K562 (cell line): ENCODE results near the gene ASIC3. TPM values are rescaled to one million over a fixed set of nuclear protein-coding genes. Genes with fewer than 3 reads are reported as not detected.

Experiments used
- BMI1 ChIP-seq: fragments of 150-350 bp; IDR thresholded peaks from 2 replicates; pipeline ENCODE4 v1.6.1; 2014; ENCODE audit warnings: low read length
- BRD4 ChIP-seq: fragments of 200-600 bp; sonication (generic); IDR thresholded peaks from 2 replicates; pipeline ENCODE4 v1.6.1; 2017; ENCODE audit warnings: inconsistent platforms
- CHD2 ChIP-seq: IDR thresholded peaks from 2 replicates; pipeline ENCODE4 v1.6.1; 2011; ENCODE audit warnings: low read depth, low read length
- CHD7 ChIP-seq: fragments of 200-600 bp; sonication (generic); IDR thresholded peaks from one replicate; pipeline ENCODE4 v1.6.1; 2012; ENCODE audit warnings: mild to moderate bottlenecking, low read depth, low read length, inconsistent platforms
- GTF2F1 ChIP-seq: IDR thresholded peaks from 2 replicates; pipeline ENCODE4 v1.6.1; 2011; ENCODE audit warnings: low read depth, low read length, improper control_type of control experiment
- HDAC2 ChIP-seq: fragments of 450-650 bp; IDR thresholded peaks from 2 replicates; pipeline ENCODE4 v1.6.1; 2016; ENCODE audit warnings: mild to moderate bottlenecking
- KLF1 ChIP-seq: fragments of 450-650 bp; IDR thresholded peaks from 2 replicates; pipeline ENCODE4 v1.6.1; 2016; ENCODE audit warnings: missing genetic modification characterization, missing compliant biosample characterization
- NCOA6 ChIP-seq: fragments of 450-650 bp; IDR thresholded peaks from 2 replicates; pipeline ENCODE4 v1.6.1; 2017; ENCODE audit warnings: mild to moderate bottlenecking
- TAL1 ChIP-seq: fragments of 450-650 bp; IDR thresholded peaks from 2 replicates; pipeline ENCODE4 v1.6.1; 2016; ENCODE audit warnings: mild to moderate bottlenecking
- THRAP3 ChIP-seq: fragments of 450-650 bp; IDR thresholded peaks from 2 replicates; pipeline ENCODE4 v1.6.1; 2016; ENCODE audit warnings: mild to moderate bottlenecking, inconsistent platforms, borderline replicate concordance
- polyA plus RNA-seq, 8 experiments: library from polyadenylated mRNA; depleted of rRNA in 4 of 8; stranded (reverse) in 5 of 8; unstranded in 3 of 8; fragments of >200 nt; fragmentation: Nextera tagmentation in 2 of 8; fragmentation: Illumina TruSeq in 1 of 8; extraction: Ambion mirVana in 2 of 8; extraction: Trizol in 1 of 8; gene quantifications; 2 replicates each; pipeline versions ENCODE4 v1.2.1 to v1.2.3, GENCODE V29; 2011 to 2014; ENCODE audit warnings: inconsistent platforms in 1 of 8, missing spikeins in 1 of 8
- total RNA-seq, 7 experiments: library from RNA; depleted of rRNA in 6 of 7; stranded (reverse); fragments of >200 nt in 6 of 7; fragmentation: Illumina TruSeq in 2 of 7; extraction: Trizol in 2 of 7; gene quantifications; 2 replicates each; pipeline versions ENCODE4 v1.2.1 to v1.2.3, GENCODE V29; 2011 to 2021; ENCODE audit warnings: low replicate concordance in 1 of 7
- TF ChIP-seq, protein P1 (sequence below): fragments of 450-650 bp; IDR thresholded peaks from 2 replicates; pipeline ENCODE4 v1.7.0; 2016; ENCODE audit warnings: borderline replicate concordance
- TF ChIP-seq, protein P2 (sequence below), 2 experiments: IDR thresholded peaks; 2 replicates each; pipeline ENCODE4 v1.6.1; 2012; ENCODE audit warnings: improper control_type of control experiment in 2 of 2, low read depth in 2 of 2, low read length in 2 of 2, borderline replicate concordance in 1 of 2

Gene ASIC3
- total and polyA plus RNA-seq, 9 of the 15 experiments (the other 6 are each of a cell fraction or from before 2014, with no cell fraction given), result 0.11 to 5.0 (median 0.87) TPM

DNA sequence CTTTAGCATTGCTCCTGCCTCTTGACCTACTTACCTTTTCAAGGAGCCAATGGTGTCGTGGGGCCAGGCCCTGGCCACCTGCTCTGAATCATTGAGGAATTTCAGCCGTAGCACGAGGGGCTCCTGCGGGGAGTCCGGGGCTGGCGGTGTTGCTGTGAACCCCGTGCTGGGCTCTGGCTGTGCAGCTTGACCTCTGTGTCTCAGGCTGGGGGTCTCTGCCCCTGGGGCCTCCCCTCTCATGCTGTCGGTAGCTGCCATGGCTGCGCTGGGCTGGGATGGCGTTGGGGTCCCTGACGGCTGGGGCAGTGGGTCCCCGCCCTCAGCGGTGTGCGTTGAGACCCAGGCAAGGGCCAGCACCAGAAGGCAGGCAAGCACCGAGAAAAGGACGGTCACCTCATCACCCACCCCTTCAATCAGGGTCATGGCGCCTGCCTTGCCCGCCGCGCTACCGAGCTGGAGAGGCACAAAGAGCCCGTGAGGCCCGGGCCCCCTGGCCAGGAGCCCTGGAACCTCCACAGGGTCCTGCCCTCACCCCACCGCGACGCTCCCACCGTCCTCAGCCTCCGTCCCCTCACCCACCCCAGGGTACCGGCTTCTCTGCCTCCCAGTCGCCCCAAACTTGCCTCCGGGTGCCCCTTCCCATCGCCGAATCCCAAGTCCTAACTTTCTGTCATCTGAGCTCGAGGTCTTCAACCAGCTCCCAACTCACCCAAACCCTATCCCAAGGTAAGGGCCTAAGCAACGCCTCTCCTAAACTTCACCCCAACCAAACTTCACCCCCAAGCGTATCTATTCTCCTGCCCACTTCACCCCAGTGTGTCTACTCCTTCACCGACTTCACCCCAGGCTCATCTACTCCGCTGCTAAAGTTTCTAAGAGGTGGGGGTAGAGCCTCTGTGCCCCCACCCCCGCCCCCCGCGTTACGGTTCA is 34.1 kb downstream of the ASIC3 start (continued):
- TF ChIP-seq CHD7, result no peak
- TF ChIP-seq TAL1, result no peak
- TF ChIP-seq THRAP3, result 0 out of 2 replicates have a peak, but pooled peaks have one; percentile 60
- TF ChIP-seq BMI1, result no peak
- no peak for TF ChIP-seq CHD2
- no peak for TF ChIP-seq KLF1 (tag)
- no peak for TF ChIP-seq GTF2F1
- peak; percentile 63; the same call in 1 of the 2 replicates for TF ChIP-seq HDAC2
- no peak for TF ChIP-seq NCOA6
- TF ChIP-seq, protein P1, sequence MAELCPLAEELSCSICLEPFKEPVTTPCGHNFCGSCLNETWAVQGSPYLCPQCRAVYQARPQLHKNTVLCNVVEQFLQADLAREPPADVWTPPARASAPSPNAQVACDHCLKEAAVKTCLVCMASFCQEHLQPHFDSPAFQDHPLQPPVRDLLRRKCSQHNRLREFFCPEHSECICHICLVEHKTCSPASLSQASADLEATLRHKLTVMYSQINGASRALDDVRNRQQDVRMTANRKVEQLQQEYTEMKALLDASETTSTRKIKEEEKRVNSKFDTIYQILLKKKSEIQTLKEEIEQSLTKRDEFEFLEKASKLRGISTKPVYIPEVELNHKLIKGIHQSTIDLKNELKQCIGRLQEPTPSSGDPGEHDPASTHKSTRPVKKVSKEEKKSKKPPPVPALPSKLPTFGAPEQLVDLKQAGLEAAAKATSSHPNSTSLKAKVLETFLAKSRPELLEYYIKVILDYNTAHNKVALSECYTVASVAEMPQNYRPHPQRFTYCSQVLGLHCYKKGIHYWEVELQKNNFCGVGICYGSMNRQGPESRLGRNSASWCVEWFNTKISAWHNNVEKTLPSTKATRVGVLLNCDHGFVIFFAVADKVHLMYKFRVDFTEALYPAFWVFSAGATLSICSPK, result peak; percentile 87; the same call in 1 of the 2 replicates
- 0 out of 2 replicates have a peak, but pooled peaks have one; percentile 20 for TF ChIP-seq BRD4
- TF ChIP-seq, protein P2, sequence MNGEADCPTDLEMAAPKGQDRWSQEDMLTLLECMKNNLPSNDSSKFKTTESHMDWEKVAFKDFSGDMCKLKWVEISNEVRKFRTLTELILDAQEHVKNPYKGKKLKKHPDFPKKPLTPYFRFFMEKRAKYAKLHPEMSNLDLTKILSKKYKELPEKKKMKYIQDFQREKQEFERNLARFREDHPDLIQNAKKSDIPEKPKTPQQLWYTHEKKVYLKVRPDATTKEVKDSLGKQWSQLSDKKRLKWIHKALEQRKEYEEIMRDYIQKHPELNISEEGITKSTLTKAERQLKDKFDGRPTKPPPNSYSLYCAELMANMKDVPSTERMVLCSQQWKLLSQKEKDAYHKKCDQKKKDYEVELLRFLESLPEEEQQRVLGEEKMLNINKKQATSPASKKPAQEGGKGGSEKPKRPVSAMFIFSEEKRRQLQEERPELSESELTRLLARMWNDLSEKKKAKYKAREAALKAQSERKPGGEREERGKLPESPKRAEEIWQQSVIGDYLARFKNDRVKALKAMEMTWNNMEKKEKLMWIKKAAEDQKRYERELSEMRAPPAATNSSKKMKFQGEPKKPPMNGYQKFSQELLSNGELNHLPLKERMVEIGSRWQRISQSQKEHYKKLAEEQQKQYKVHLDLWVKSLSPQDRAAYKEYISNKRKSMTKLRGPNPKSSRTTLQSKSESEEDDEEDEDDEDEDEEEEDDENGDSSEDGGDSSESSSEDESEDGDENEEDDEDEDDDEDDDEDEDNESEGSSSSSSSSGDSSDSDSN (IDR thresholded peaks at IDR 0.05; ENCODE audit: borderline replicate concordance in 1 of 2, low read depth in 2 of 2, low read length in 2 of 2), result peak in 1 of 2 experiments; percentile 6; a peak in 1 of 4 replicates
